Right lobe of liver (tissue), 4 donors: Measurements from ENCODE around the gene RRP1.

ENCODE experiments used
- CTCF ChIP-seq, 4 donors: fragments of 200-600 bp in 3 of 4; fragments of 450-650 bp in 1 of 4; IDR thresholded peaks; one replicate each; pipeline versions ENCODE4 v1.5.1 to v1.8.0; 2016 to 2022; ENCODE audit warnings: antibody characterized with exemption in 4 of 4, mild to moderate bottlenecking in 2 of 4
- POLR2A ChIP-seq: fragments of 450-650 bp; IDR thresholded peaks from one replicate; pipeline ENCODE4 v1.6.1; 2017; ENCODE audit warnings: antibody characterized with exemption, mild to moderate bottlenecking
- donor health status: DM: no; HTN: no; CAD: no.
- donor health status: DM: no; HTN: no; CAD: no.
- donor health status: DM: no; HTN: yes; CAD: no.

GRCh38 chr21:43848771-43849170 lies 59.4 kb downstream of the RRP1 start:
- no peak for TF ChIP-seq CTCF (IDR thresholded peaks at IDR 0.05)
- TF ChIP-seq POLR2A: no peak
